Mesendoderm (in vitro differentiated cells): ENCODE data around the gene SERPINB1.
A peak's percentile ranks its signal among the peaks of the same experiment; 100 is the strongest.
"Not testable (repeated sequence)": the region's sequence is repeated elsewhere in the genome, so short reads cannot be mapped to it uniquely, and the experiment has no call there.

Source experiments
- DNase-seq: peaks from one replicate; pipeline ENCODE4 v3.0.0; 2013
- H2AK5ac ChIP-seq: 2 replicates; pipeline ENCODE4 v1.6.1; 2013; ENCODE audit warnings: low read length, inconsistent platforms
- H2BK120ac ChIP-seq: 2 replicates; pipeline ENCODE4 v1.6.1; 2013; ENCODE audit warnings: low read depth, mild to moderate bottlenecking, low read length, moderate library complexity, mixed read lengths
- H2BK15ac ChIP-seq: replicated peaks from 2 replicates; pipeline ENCODE4 v1.6.1; 2013; ENCODE audit warnings: low read depth, mild to moderate bottlenecking, moderate library complexity
- H2BK5ac ChIP-seq: 2 replicates; pipeline ENCODE4 v1.6.1; 2013; ENCODE audit warnings: low read length, inconsistent platforms
- H3K18ac ChIP-seq: 2 replicates; pipeline ENCODE4 v1.6.1; 2013; ENCODE audit warnings: mild to moderate bottlenecking, low read length, mixed read lengths
- H3K23ac ChIP-seq: one replicate; pipeline ENCODE4 v1.6.1; 2013; ENCODE audit warnings: low read length
- H3K27ac ChIP-seq: 2 replicates; pipeline ENCODE4 v1.5.1; 2013; ENCODE audit warnings: low read depth, mild to moderate bottlenecking, inconsistent platforms, low read length, moderate library complexity
- H3K27me3 ChIP-seq: 2 replicates; pipeline ENCODE4 v1.6.1; 2013; ENCODE audit warnings: low read length, control low read depth, mild to moderate bottlenecking, inconsistent platforms; ENCODE audit not compliant: insufficient read depth, poor library complexity
- H3K36me3 ChIP-seq: 2 replicates; pipeline ENCODE4 v1.6.1; 2013; ENCODE audit warnings: low read length, inconsistent platforms; ENCODE audit not compliant: control insufficient read depth, insufficient read depth
- H3K4ac ChIP-seq: one replicate; pipeline ENCODE4 v1.6.1; 2013; ENCODE audit warnings: low read depth, mild to moderate bottlenecking, low read length, moderate library complexity
- H3K4me1 ChIP-seq: 2 replicates; pipeline ENCODE4 v1.6.1; 2013; ENCODE audit warnings: low read depth, low read length, inconsistent platforms; ENCODE audit not compliant: control insufficient read depth
- H3K4me2 ChIP-seq: 2 replicates; pipeline ENCODE4 v1.6.1; 2013; ENCODE audit warnings: low read length
- H3K4me3 ChIP-seq: 2 replicates; pipeline ENCODE4 v1.5.1; 2013; ENCODE audit warnings: mild to moderate bottlenecking, low read length
- H3K56ac ChIP-seq: one replicate; pipeline ENCODE4 v1.6.1; 2013; ENCODE audit warnings: low read length
- H3K79me1 ChIP-seq: 2 replicates; pipeline ENCODE4 v1.6.1; 2013; ENCODE audit warnings: low read length, inconsistent platforms
- H3K79me2 ChIP-seq: 2 replicates; pipeline ENCODE4 v1.6.1; 2013; ENCODE audit warnings: mild to moderate bottlenecking, low read length; ENCODE audit not compliant: control insufficient read depth, insufficient read depth
- H3K9ac ChIP-seq: 2 replicates; pipeline ENCODE4 v1.6.1; 2013; ENCODE audit warnings: low read length, inconsistent platforms
- H4K5ac ChIP-seq: one replicate; pipeline ENCODE4 v1.6.1; 2013; ENCODE audit warnings: low read length
- H4K8ac ChIP-seq: one replicate; pipeline ENCODE4 v1.6.1; 2013; ENCODE audit warnings: low read depth, mild to moderate bottlenecking, control low read depth, low read length, moderate library complexity
- WGBS: extraction: QIAGEN DNeasy Blood & Tissue Kit; methylation state at CpG from one replicate; pipeline ENCODE4 v1.1.7; 2013; ENCODE audit warnings: low lambda C conversion rate, missing lambda C conversion rate; ENCODE audit not compliant: insufficient coverage; ENCODE audit errors: extremely low coverage; 5-methylcytosine and 5-hydroxymethylcytosine counted together

The SERPINB1 gene

DNA sequence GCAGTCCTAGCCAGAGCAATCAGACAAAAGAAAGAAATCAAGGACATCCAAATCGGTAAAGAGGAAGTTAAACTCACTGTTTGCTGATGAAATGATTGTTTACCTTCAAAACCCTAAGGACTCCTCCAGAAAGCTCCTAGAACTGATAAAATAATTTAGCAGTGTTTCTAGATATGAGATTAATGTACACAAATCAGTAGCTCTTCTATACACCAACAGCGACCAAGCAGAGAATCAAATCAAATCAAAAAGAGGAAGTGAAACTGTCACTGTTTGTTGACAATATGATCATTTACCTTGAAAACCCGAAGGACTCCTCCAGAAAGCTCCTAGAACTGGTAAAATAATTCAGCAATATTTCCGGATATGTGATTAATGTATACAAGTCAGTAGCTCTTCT, 39.8 kb upstream of the SERPINB1 start:
- Histone ChIP-seq H2AK5ac (no peak overlapping the region), H2BK15ac (no peak overlapping the region), H3K56ac (no peak overlapping the region), H3K9ac (no peak overlapping the region), H3K27me3 (no peaks in the 10 kb centered on the region), H3K79me1 (no peaks in the 10 kb centered on the region), H3K4me2 (no peak overlapping the region), H4K5ac (no peak overlapping the region), H2BK120ac (no peak overlapping the region), H3K4ac (no peak overlapping the region), H3K36me3 (no peaks in the 10 kb centered on the region), H2BK5ac (no peak overlapping the region), H3K18ac (no peak overlapping the region), H3K79me2 (no peaks in the 10 kb centered on the region), H3K23ac (no peak overlapping the region), H3K27ac (no peak overlapping the region), H3K4me3 (no peak overlapping the region), H3K4me1 (peaks cover 16% of the 10 kb centered on the region), H4K8ac (no peak overlapping the region)
- WGBS = no CpG with 5 or more reads among the region's 4 CpGs
- DNase-seq = no peak

DNA sequence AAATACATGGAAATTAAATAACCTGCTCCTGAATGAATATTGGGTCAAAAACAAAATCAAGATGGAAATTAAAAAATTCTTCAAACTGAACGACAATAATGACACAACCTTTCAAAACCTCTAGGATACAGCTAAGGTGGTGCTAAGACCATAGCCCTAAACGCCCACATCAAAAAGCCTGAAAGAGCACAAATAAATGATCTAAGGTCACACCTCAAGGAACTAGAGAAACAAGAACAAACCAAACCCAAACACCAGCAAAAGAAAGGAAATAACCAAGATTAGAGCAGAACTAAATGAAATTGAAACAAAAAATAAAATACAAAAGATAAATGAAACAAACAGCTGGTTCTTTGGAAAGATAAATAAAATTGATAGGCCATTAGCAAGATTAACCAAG, 38.5 kb upstream of the SERPINB1 start:
- not testable (repeated sequence) for DNase-seq, H3K56ac ChIP-seq, H3K79me1 ChIP-seq, H3K4me3 ChIP-seq, H3K27me3 ChIP-seq, H2AK5ac ChIP-seq, H2BK120ac ChIP-seq, H4K8ac ChIP-seq, H3K18ac ChIP-seq, H3K27ac ChIP-seq, H4K5ac ChIP-seq, H3K4ac ChIP-seq, H3K36me3 ChIP-seq, H2BK15ac ChIP-seq, H2BK5ac ChIP-seq, H3K4me2 ChIP-seq, H3K23ac ChIP-seq, H3K9ac ChIP-seq, H3K79me2 ChIP-seq
- no CpG with 5 or more reads among the region's 2 CpGs for WGBS
- H3K4me1 ChIP-seq = peaks cover 16% of the 10 kb centered on the region

DNA sequence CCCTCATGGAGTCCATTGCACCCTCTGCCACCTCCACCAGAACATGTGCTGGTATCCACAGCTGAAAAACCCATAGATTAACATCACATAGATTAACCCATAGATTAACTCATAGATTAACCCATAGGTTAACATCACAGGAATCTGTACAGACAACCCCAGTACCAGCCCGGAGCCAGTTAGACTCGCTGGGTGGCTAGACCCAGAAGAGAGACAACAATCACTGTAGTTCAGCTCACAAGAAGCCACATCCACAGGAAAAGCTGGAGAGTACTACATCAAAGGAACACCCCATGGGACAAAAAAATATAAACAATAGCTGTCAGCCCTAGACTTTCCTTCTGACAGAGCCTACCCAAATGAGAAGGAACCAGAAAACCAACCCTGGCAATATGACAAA, 36.3 kb upstream of the SERPINB1 start:
- Histone ChIP-seq H3K36me3 (no peaks in the 10 kb centered on the region), H3K18ac (peak overlapping the region; percentile 76), H3K4me1 (peaks cover 16% of the 10 kb centered on the region), H2AK5ac (peak overlapping the region; percentile 78), H3K9ac (no peak overlapping the region), H2BK5ac (no peak overlapping the region), H3K79me2 (no peaks in the 10 kb centered on the region), H3K56ac (peak overlapping the region; percentile 91), H4K8ac (no peak overlapping the region), H2BK15ac (peak overlapping the region; percentile 48), H3K4me2 (no peak overlapping the region), H3K27me3 (no peaks in the 10 kb centered on the region), H3K79me1 (no peaks in the 10 kb centered on the region), H3K4ac (peak overlapping the region; percentile 98), H2BK120ac (no peak overlapping the region), H3K27ac (peak overlapping the region; percentile 94), H4K5ac (no peak overlapping the region), H3K4me3 (no peak overlapping the region), H3K23ac (no peak overlapping the region)
- DNase-seq = no peak
- WGBS = no CpG with 5 or more reads among the region's 2 CpGs

DNA sequence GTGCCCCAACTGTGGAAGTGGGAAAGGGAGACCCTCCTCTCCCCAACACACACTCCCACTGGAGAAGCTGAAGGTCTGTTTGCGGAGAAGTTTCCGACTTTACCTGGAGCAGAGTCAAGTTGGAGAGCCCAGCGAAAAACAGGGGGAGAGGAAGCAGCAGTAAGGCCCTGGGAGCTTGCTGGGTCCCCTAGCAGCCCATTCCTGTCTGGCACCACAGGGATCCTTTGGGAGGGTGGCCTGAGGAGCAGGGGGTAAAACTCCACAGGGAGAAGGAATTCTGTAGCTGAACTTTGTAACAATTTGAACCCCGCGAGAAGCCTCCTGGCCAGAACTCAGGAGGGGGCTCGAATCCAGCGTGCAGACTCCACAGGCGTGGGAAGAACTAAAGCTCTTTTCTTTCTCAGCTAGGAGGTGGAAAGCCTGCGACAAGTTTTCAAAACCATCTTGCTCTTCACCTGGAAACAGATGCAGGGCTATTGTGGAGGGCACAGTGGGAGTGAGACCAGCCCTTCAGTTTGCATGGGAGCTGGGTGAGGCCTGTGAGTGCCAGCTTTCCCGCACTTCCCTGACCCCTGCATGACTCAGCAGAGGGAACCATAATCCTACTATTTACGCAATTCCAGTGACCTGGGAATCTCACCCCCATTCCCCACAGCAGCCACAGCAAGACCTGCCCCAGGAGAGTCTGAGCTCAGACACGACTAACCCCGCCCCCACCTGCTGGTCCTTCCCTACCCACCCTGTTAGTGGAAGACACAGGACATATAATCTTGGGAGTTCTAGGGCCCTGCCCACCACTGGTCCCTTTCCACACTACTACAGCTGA, 35.6 kb upstream of the SERPINB1 start:
- H3K4me3 ChIP-seq = no peak overlapping the region
- WGBS = no CpG with 5 or more reads among the region's 13 CpGs

DNA sequence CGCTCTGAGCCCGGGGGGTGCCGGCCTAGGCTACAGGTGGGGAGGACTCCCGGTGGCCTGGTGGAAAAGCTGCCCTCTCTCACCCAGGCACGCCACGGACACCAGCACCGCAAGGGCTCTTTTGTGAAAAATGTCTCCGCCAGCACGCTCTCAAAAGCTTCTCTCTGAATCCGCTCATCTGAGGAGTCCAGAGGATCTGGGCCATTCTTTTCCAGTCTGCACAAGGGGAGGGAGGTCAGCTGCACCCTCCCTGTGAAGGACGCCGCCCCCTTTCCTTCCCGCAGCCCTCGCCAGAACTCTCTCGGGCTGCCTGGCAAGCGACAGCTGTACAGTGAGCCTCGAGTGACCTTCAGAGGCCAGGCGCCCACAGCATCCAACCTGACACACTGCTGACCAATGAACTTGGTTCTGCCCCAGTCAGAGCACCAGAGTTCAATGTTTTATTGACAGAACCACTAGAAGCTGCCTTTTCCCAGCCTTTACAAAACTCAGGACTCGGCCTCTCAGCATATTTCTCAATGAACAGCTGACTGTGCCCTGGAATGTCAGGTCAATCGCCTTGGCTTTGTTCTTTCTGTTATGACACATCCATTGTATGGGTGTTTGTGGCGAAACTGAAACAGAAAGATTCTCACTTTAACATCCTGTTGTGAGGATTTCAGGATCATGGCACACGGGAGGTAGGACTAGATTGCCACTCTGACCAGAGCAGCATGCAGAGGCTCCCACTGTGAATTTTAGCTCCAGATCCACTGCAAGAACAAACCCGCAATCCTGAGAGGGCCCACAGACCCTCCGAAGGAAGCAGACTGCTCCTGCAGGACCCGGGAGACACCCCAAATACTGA, 34.8 kb upstream of the SERPINB1 start:
- Histone ChIP-seq H3K9ac (peak overlapping the region; percentile 66), H3K79me2 (no peaks in the 10 kb centered on the region), H3K23ac (peak overlapping the region; percentile 57), H3K4ac (peak overlapping the region; percentile 98), H2AK5ac (peak overlapping the region; percentile 62), H2BK5ac (peak overlapping the region; percentile 91), H4K5ac (peak overlapping the region; percentile 64), H3K79me1 (no peaks in the 10 kb centered on the region), H3K56ac (peak overlapping the region; percentile 91), H2BK15ac (no peak overlapping the region), H3K4me3 (no peak overlapping the region), H3K27ac (peak overlapping the region; percentile 94), H4K8ac (peak overlapping the region; percentile 98), H3K4me1 (peaks cover 16% of the 10 kb centered on the region), H2BK120ac (peak overlapping the region; percentile 83), H3K27me3 (no peaks in the 10 kb centered on the region), H3K18ac (peak overlapping the region; percentile 97), H3K4me2 (peak overlapping the region; percentile 26), H3K36me3 (no peaks in the 10 kb centered on the region)
- WGBS = no CpG with 5 or more reads among the region's 25 CpGs
- peak; percentile 91 for DNase-seq

More for the DNA sequence above, 35.6 kb upstream of the SERPINB1 start:
- peak overlapping the region; percentile 98 for H3K4ac ChIP-seq
- H3K27ac ChIP-seq = peak overlapping the region; percentile 94
- H2AK5ac ChIP-seq = peak overlapping the region; percentile 78
- H3K18ac ChIP-seq = peak overlapping the region; percentile 97
- H3K23ac ChIP-seq = peak overlapping the region; percentile 57
- H3K4me2 ChIP-seq = no peak overlapping the region
- no peak overlapping the region for H2BK15ac ChIP-seq
- H2BK120ac ChIP-seq = peak overlapping the region; percentile 23
- H3K79me2 ChIP-seq = no peaks in the 10 kb centered on the region
- no peaks in the 10 kb centered on the region for H3K79me1 ChIP-seq
- peak overlapping the region; percentile 66 for H3K9ac ChIP-seq
- peak; percentile 65 for DNase-seq
- no peak overlapping the region for H4K8ac ChIP-seq
- peak overlapping the region; percentile 64 for H4K5ac ChIP-seq
- peaks cover 16% of the 10 kb centered on the region for H3K4me1 ChIP-seq
- no peaks in the 10 kb centered on the region for H3K27me3 ChIP-seq
- peak overlapping the region; percentile 91 for H3K56ac ChIP-seq
- H2BK5ac ChIP-seq = peak overlapping the region; percentile 91
- no peaks in the 10 kb centered on the region for H3K36me3 ChIP-seq
